ENCODE measurements around the gene MRPL14.

MRPL14 gene

DNA sequence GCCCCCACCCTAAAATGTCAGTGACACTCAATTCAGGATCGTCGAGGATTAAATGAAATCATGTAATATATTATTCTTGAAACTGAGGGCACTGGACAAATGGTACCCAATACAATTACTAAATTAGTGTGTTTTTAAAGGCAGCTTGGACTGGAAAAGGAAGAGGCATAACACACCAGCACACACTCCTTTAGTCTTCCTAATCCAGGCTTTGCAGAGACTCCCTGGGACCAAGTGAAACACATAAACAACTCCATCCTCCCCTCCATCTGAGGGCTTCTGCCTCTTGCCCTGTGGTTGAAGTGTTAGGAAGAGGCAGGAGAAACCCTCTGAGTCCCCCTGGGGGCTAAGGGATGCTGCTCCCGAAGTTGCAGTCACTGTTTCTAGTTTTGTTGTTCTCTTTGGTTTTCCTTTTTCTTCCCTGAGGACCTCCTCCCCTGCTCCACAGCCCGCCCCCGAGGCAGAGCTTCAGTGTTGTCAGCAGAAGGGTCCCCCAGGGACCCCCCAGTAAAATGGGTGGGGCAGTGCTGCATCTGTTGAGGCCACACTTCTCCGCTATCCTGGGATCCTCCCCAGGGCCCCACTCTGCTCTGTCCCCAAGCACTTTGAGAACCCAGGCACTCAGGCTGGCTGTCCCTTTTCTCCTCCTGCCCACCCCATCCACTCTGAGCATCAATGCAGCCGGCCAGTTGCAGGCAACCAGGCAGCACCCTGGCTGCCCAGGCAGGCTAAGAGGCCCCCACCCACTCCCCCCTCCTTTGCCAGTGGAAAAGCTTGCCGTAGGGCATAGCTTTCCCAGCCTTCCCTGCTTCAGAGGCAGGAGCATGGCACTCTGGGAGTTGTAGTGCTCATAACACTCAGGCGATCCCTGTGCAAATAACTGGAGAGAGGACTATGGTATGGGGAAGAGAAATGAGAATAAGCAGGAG is 6.0 kb upstream of the MRPL14 start:
- no peak overlapping the region for H4K8ac ChIP-seq (ENCODE audit: low read depth, low read length)
- peak overlapping the region; percentile 9 for H3K4me2 ChIP-seq (ENCODE audit: low read length)
- peak overlapping the region; percentile 7 for H3K18ac ChIP-seq (ENCODE audit: low read length)
- peak overlapping the region; percentile 35 for H3K9ac ChIP-seq (ENCODE audit: low read length)
- no peak overlapping the region for H3K4ac ChIP-seq (ENCODE audit: low read depth, low read length)
- H3K4me1 ChIP-seq (ENCODE audit: control insufficient read depth, low read depth, low read length) = peaks cover 2% of the 10 kb centered on the region
- no peak overlapping the region for H2AK5ac ChIP-seq (ENCODE audit: low read length)
- no peaks in the 10 kb centered on the region for H3K79me1 ChIP-seq (ENCODE audit: low read length)
- H3K36me3 ChIP-seq (ENCODE audit: control insufficient read depth, insufficient read depth, low read length) = no peaks in the 10 kb centered on the region
- no CpG with 5 or more reads among the region's 9 CpGs for WGBS (ENCODE audit: extremely low coverage, insufficient coverage, low lambda C conversion rate)
- no peaks in the 10 kb centered on the region for H3K27me3 ChIP-seq (ENCODE audit: insufficient read depth, low read length, poor library complexity)
- peak overlapping the region; percentile 71 for H3K56ac ChIP-seq (ENCODE audit: low read length)
- peak; percentile 75 for DNase-seq
- H4K5ac ChIP-seq (ENCODE audit: low read length) = no peak overlapping the region
- no peaks in the 10 kb centered on the region for H3K79me2 ChIP-seq (ENCODE audit: control insufficient read depth, insufficient read depth, low read length)
- no peak overlapping the region for H3K23ac ChIP-seq (ENCODE audit: low read length)
- H3K4me3 ChIP-seq (ENCODE audit: low read length) = no peak overlapping the region
- no peak overlapping the region for H2BK5ac ChIP-seq (ENCODE audit: low read length)
- no peak overlapping the region for H2BK120ac ChIP-seq (ENCODE audit: low read depth, low read length)
- no peak overlapping the region for H3K27ac ChIP-seq (ENCODE audit: low read depth, low read length)
- no peak overlapping the region for H2BK15ac ChIP-seq (replicated peaks; ENCODE audit: low read depth)

GRCh38 chr6:44132476-44132875 is 5.2 kb upstream of the MRPL14 start:
- no peak overlapping the region for H3K4me3 ChIP-seq (ENCODE audit: low read length)
- H4K5ac ChIP-seq (ENCODE audit: low read length) = no peak overlapping the region
- no peak overlapping the region for H2AK5ac ChIP-seq (ENCODE audit: low read length)
- H3K4me1 ChIP-seq (ENCODE audit: control insufficient read depth, low read depth, low read length) = peaks cover 2% of the 10 kb centered on the region
- no peaks in the 10 kb centered on the region for H3K79me1 ChIP-seq (ENCODE audit: low read length)
- H3K27ac ChIP-seq (ENCODE audit: low read depth, low read length) = no peak overlapping the region
- no CpG with 5 or more reads among the region's 4 CpGs for WGBS (ENCODE audit: extremely low coverage, insufficient coverage, low lambda C conversion rate)
- H3K56ac ChIP-seq (ENCODE audit: low read length) = no peak overlapping the region
- H3K4ac ChIP-seq (ENCODE audit: low read depth, low read length) = no peak overlapping the region
- H4K8ac ChIP-seq (ENCODE audit: low read depth, low read length) = no peak overlapping the region
- H2BK15ac ChIP-seq (replicated peaks; ENCODE audit: low read depth) = no peak overlapping the region
- no peaks in the 10 kb centered on the region for H3K36me3 ChIP-seq (ENCODE audit: control insufficient read depth, insufficient read depth, low read length)
- no peaks in the 10 kb centered on the region for H3K79me2 ChIP-seq (ENCODE audit: control insufficient read depth, insufficient read depth, low read length)
- no peak overlapping the region for H2BK5ac ChIP-seq (ENCODE audit: low read length)
- DNase-seq = no peak
- H3K23ac ChIP-seq (ENCODE audit: low read length) = no peak overlapping the region
- H2BK120ac ChIP-seq (ENCODE audit: low read depth, low read length) = no peak overlapping the region
- H3K18ac ChIP-seq (ENCODE audit: low read length) = no peak overlapping the region
- no peaks in the 10 kb centered on the region for H3K27me3 ChIP-seq (ENCODE audit: insufficient read depth, low read length, poor library complexity)
- H3K9ac ChIP-seq (ENCODE audit: low read length) = no peak overlapping the region
- H3K4me2 ChIP-seq (ENCODE audit: low read length) = no peak overlapping the region

GRCh38 chr6:44131892-44132291 is 4.6 kb upstream of the MRPL14 start:
- Histone ChIP-seq H2AK5ac (ENCODE audit: low read length) (no peak overlapping the region), H4K5ac (ENCODE audit: low read length) (no peak overlapping the region), H2BK120ac (ENCODE audit: low read depth, low read length) (no peak overlapping the region), H2BK15ac (replicated peaks; ENCODE audit: low read depth) (no peak overlapping the region), H3K4me2 (ENCODE audit: low read length) (no peak overlapping the region), H3K79me1 (ENCODE audit: low read length) (no peaks in the 10 kb centered on the region), H3K36me3 (ENCODE audit: control insufficient read depth, insufficient read depth, low read length) (no peaks in the 10 kb centered on the region), H2BK5ac (ENCODE audit: low read length) (no peak overlapping the region), H3K27ac (ENCODE audit: low read depth, low read length) (no peak overlapping the region), H3K9ac (ENCODE audit: low read length) (no peak overlapping the region), H3K4ac (ENCODE audit: low read depth, low read length) (no peak overlapping the region), H3K56ac (ENCODE audit: low read length) (no peak overlapping the region), H3K4me3 (ENCODE audit: low read length) (no peak overlapping the region), H3K79me2 (ENCODE audit: control insufficient read depth, insufficient read depth, low read length) (peaks cover under 1% of the 10 kb centered on the region), H3K23ac (ENCODE audit: low read length) (no peak overlapping the region), H3K27me3 (ENCODE audit: insufficient read depth, low read length, poor library complexity) (no peaks in the 10 kb centered on the region), H3K18ac (ENCODE audit: low read length) (no peak overlapping the region), H4K8ac (ENCODE audit: low read depth, low read length) (no peak overlapping the region), H3K4me1 (ENCODE audit: control insufficient read depth, low read depth, low read length) (peaks cover 2% of the 10 kb centered on the region)
- WGBS (ENCODE audit: extremely low coverage, insufficient coverage, low lambda C conversion rate) = no CpG with 5 or more reads among the region's 2 CpGs
- no peak for DNase-seq

DNA sequence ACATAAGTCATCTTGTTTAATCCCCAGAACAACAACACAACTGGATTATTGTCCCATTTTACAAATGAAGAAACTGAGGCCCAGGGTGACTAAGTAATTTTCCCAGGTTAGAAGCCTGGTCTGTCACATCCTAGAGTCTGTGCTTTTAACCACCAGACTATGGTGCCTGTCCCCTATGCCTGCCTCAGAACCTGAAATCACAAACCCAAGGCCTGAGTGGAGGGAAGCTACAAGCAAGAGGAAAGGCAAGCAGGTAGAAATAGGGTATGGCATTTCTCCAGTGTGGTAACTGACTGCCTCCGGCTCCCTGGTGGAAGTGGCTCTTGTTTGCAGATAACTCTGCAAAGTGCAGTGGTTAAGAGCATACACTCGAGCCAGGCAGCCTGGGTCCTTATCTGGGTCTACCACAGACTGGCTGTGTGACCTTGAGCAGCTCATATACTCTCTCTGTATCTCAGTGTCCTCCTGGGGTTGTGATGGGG is 2.6 kb upstream of the MRPL14 start:
- H3K36me3 ChIP-seq (ENCODE audit: control insufficient read depth, insufficient read depth, low read length) = no peaks in the 10 kb centered on the region

DNA sequence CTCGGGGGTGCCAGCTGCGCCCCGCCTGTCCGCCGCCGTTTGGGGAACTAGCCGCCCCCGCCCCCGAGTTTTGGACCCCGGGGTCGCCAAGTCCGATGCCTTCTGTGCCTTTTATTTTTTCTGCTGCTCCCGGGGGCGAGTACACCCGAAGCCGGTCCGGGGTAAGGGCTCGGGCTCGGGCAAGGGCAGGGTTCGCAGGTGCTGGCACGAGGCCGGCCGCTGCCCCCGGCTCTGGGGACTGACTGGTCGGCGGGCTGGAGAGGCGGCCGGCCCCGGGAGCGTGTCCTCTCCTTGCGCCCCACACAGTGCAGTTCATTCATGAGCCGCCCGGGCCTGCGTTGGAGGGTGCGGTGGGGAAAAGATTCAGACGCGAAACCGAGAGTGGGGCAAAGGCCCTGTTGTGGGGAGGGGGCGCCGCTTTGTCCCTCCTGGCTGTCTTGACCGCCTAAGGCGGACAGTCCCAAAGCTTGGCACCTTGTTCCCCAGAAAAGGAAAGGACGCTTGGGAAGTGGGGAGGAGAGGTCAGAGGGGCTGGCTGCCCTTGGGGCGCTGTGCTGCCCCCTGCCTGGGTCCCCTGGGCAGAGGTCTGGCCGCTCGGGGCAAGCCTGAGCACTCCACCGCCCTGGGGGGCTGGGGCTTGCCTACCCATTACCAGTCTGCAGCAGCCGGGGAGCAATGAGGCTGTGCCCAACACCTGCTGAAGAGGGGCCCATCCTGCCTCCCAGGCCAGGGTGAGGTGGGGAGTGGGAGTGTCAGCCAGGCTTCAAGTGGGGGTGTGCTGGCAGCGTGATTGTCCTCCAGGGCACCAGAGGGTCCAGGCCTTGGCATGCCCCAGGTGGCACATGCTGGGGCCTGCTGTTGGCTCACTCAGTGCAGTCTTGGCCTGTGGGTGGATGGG is 1.0 kb upstream of the MRPL14 start:
- H3K27ac ChIP-seq (ENCODE audit: low read depth, low read length) = no peak overlapping the region
- peak overlapping the region; percentile 78 for H3K9ac ChIP-seq (ENCODE audit: low read length)
- peak overlapping the region; percentile 87 for H3K56ac ChIP-seq (ENCODE audit: low read length)
- no peak overlapping the region for H4K5ac ChIP-seq (ENCODE audit: low read length)
- peaks cover 6% of the 10 kb centered on the region for H3K4me1 ChIP-seq (ENCODE audit: control insufficient read depth, low read depth, low read length)
- H3K4me2 ChIP-seq (ENCODE audit: low read length) = peak overlapping the region; percentile 79
- H2BK5ac ChIP-seq (ENCODE audit: low read length) = no peak overlapping the region
- peak overlapping the region; percentile 94 for H3K4ac ChIP-seq (ENCODE audit: low read depth, low read length)
- peak overlapping the region; percentile 42 for H3K18ac ChIP-seq (ENCODE audit: low read length)
- peak; percentile 39 for DNase-seq
- H2BK15ac ChIP-seq (replicated peaks; ENCODE audit: low read depth) = no peak overlapping the region
- H3K79me1 ChIP-seq (ENCODE audit: low read length) = peaks cover 7% of the 10 kb centered on the region
- no peak overlapping the region for H4K8ac ChIP-seq (ENCODE audit: low read depth, low read length)
- no CpG with 5 or more reads among the region's 49 CpGs for WGBS (ENCODE audit: extremely low coverage, insufficient coverage, low lambda C conversion rate)
- peak overlapping the region; percentile 18 for H2BK120ac ChIP-seq (ENCODE audit: low read depth, low read length)
- H3K79me2 ChIP-seq (ENCODE audit: control insufficient read depth, insufficient read depth, low read length) = peaks cover 37% of the 10 kb centered on the region
- peak overlapping the region; percentile 89 for H3K23ac ChIP-seq (ENCODE audit: low read length)
- peak overlapping the region; percentile 45 for H2AK5ac ChIP-seq (ENCODE audit: low read length)
- H3K27me3 ChIP-seq (ENCODE audit: insufficient read depth, low read length, poor library complexity) = no peaks in the 10 kb centered on the region
- no peaks in the 10 kb centered on the region for H3K36me3 ChIP-seq (ENCODE audit: control insufficient read depth, insufficient read depth, low read length)
- H3K4me3 ChIP-seq (ENCODE audit: low read length) = peak overlapping the region; percentile 67

More for the DNA sequence above, 2.6 kb upstream of the MRPL14 start:
- Histone ChIP-seq H2BK120ac (ENCODE audit: low read depth, low read length) (no peak overlapping the region), H3K27me3 (ENCODE audit: insufficient read depth, low read length, poor library complexity) (no peaks in the 10 kb centered on the region), H3K23ac (ENCODE audit: low read length) (no peak overlapping the region), H4K5ac (ENCODE audit: low read length) (no peak overlapping the region), H4K8ac (ENCODE audit: low read depth, low read length) (no peak overlapping the region), H3K79me2 (ENCODE audit: control insufficient read depth, insufficient read depth, low read length) (peaks cover 21% of the 10 kb centered on the region), H3K27ac (ENCODE audit: low read depth, low read length) (no peak overlapping the region), H2BK15ac (replicated peaks; ENCODE audit: low read depth) (no peak overlapping the region), H3K4me1 (ENCODE audit: control insufficient read depth, low read depth, low read length) (peaks cover 8% of the 10 kb centered on the region), H3K56ac (ENCODE audit: low read length) (no peak overlapping the region), H3K4me2 (ENCODE audit: low read length) (no peak overlapping the region), H3K9ac (ENCODE audit: low read length) (no peak overlapping the region), H3K4ac (ENCODE audit: low read depth, low read length) (no peak overlapping the region), H2BK5ac (ENCODE audit: low read length) (no peak overlapping the region), H2AK5ac (ENCODE audit: low read length) (no peak overlapping the region), H3K18ac (ENCODE audit: low read length) (no peak overlapping the region), H3K4me3 (ENCODE audit: low read length) (no peak overlapping the region), H3K79me1 (ENCODE audit: low read length) (peaks cover 7% of the 10 kb centered on the region)
- WGBS (ENCODE audit: extremely low coverage, insufficient coverage, low lambda C conversion rate) = no CpG with 5 or more reads among the region's 2 CpGs
- DNase-seq = no peak

Data from mesendoderm (in vitro differentiated cells).